GM21526 (cell line): ENCODE measurements around the gene ITGB1BP1.

ENCODE experiments used
- ATAC-seq: cut with Tn5 transposase; IDR thresholded peaks from one replicate; pipeline ENCODE4 v1.9.1; 2021; ENCODE audit warnings: moderate library complexity; ENCODE audit not compliant: unreplicated experiment, low FRiP score

The ITGB1BP1 gene

GRCh38 chr2:9380702-9381628 lies 42.4 kb downstream of the ITGB1BP1 start:
- no peak for ATAC-seq

GRCh38 chr2:9379391-9379755 lies 44.0 kb downstream of the ITGB1BP1 start:
- ATAC-seq = no peak

GRCh38 chr2:9378433-9379390 lies 44.6 kb downstream of the ITGB1BP1 start:
- ATAC-seq = no peak

GRCh38 chr2:9377461-9378097 lies 45.7 kb downstream of the ITGB1BP1 start:
- ATAC-seq = no peak

GRCh38 chr2:9375857-9376428 lies 47.4 kb downstream of the ITGB1BP1 start:
- ATAC-seq = no peak

- ATAC-seq = no peak
These were observed 49.1 kb downstream of the ITGB1BP1 start for GRCh38 chr2:9374071-9374730.

- ATAC-seq = no peak
These were observed 49.9 kb downstream of the ITGB1BP1 start for GRCh38 chr2:9373476-9373875.

- ATAC-seq = no peak
These were observed 50.3 kb downstream of the ITGB1BP1 start for GRCh38 chr2:9373047-9373446.

- ATAC-seq = no peak
These were observed 52.6 kb downstream of the ITGB1BP1 start for GRCh38 chr2:9370746-9371145.

- ATAC-seq = no peak
These were observed 57.3 kb downstream of the ITGB1BP1 start for GRCh38 chr2:9366026-9366425.

GRCh38 chr2:9365498-9366019 lies 57.8 kb downstream of the ITGB1BP1 start:
- no peak for ATAC-seq

GRCh38 chr2:9364791-9365497 lies 58.4 kb downstream of the ITGB1BP1 start:
- ATAC-seq = no peak

- no peak for ATAC-seq
These were observed 59.0 kb downstream of the ITGB1BP1 start for GRCh38 chr2:9364373-9364772.

- ATAC-seq = no peak
These were observed 62.6 kb downstream of the ITGB1BP1 start for GRCh38 chr2:9360701-9361100.

- ATAC-seq = no peak
These were observed 63.2 kb downstream of the ITGB1BP1 start for GRCh38 chr2:9360110-9360509.

GRCh38 chr2:9359463-9359862 lies 63.9 kb downstream of the ITGB1BP1 start:
- no peak for ATAC-seq

GRCh38 chr2:9358846-9359245 lies 64.5 kb downstream of the ITGB1BP1 start:
- ATAC-seq = no peak

GRCh38 chr2:9356261-9356660 lies 67.1 kb downstream of the ITGB1BP1 start:
- no peak for ATAC-seq

- ATAC-seq = no peak
These were observed 67.6 kb downstream of the ITGB1BP1 start for GRCh38 chr2:9355716-9356115.
